Trophoblast cell (in vitro differentiated cells and primary cell): Measurements from ENCODE around the gene NFKBIB.

Experiments used
- DNase-seq, 2 donors: peaks; one replicate each; pipeline ENCODE4 v3.0.0-alpha.2; 2016
- H2AFZ ChIP-seq: 2 replicates; pipeline ENCODE4 v1.6.1; 2013; ENCODE audit warnings: low read length, moderate library complexity, mild to moderate bottlenecking; ENCODE audit not compliant: insufficient read depth, poor library complexity
- H2AK5ac ChIP-seq: 2 replicates; pipeline ENCODE4 v1.6.1; 2013; ENCODE audit warnings: mild to moderate bottlenecking, low read length
- H2BK120ac ChIP-seq: 2 replicates; pipeline ENCODE4 v1.6.1; 2013; ENCODE audit warnings: low read length, mild to moderate bottlenecking, moderate library complexity; ENCODE audit not compliant: insufficient read depth, poor library complexity
- H2BK12ac ChIP-seq: 2 replicates; pipeline ENCODE4 v1.6.1; 2013; ENCODE audit warnings: mild to moderate bottlenecking, low read length, moderate library complexity
- H2BK5ac ChIP-seq: 2 replicates; pipeline ENCODE4 v1.6.1; 2013; ENCODE audit warnings: low read length, low read depth, moderate library complexity, mild to moderate bottlenecking; ENCODE audit not compliant: poor library complexity
- H3K14ac ChIP-seq: 2 replicates; pipeline ENCODE4 v1.6.1; 2013; ENCODE audit warnings: mild to moderate bottlenecking, low read length
- H3K18ac ChIP-seq: 2 replicates; pipeline ENCODE4 v1.6.1; 2013; ENCODE audit warnings: mild to moderate bottlenecking, low read length
- H3K23ac ChIP-seq: 2 replicates; pipeline ENCODE4 v1.6.1; 2013; ENCODE audit warnings: low read length
- H3K27ac ChIP-seq: 2 replicates; pipeline ENCODE4 v1.5.1; 2013; ENCODE audit warnings: low read depth, mild to moderate bottlenecking, inconsistent platforms, low read length, moderate library complexity
- H3K27me3 ChIP-seq: 2 replicates; pipeline ENCODE4 v1.6.1; 2013; ENCODE audit warnings: inconsistent platforms, mild to moderate bottlenecking, low read length, moderate library complexity; ENCODE audit not compliant: insufficient read depth
- H3K36me3 ChIP-seq, 2 experiments: 1 replicate in 1 of 2; 2 replicates in 1 of 2; pipeline ENCODE4 v1.6.1; 2013; ENCODE audit warnings: low read length in 2 of 2, mild to moderate bottlenecking in 2 of 2, moderate library complexity in 1 of 2; ENCODE audit not compliant: insufficient read depth in 2 of 2, control insufficient read depth in 1 of 2
- H3K4ac ChIP-seq: 2 replicates; pipeline ENCODE4 v1.6.1; 2013; ENCODE audit warnings: low read depth, mild to moderate bottlenecking, low read length, moderate library complexity
- H3K4me1 ChIP-seq, 2 experiments: 1 replicate in 1 of 2; 2 replicates in 1 of 2; pipeline ENCODE4 v1.6.1; 2013; ENCODE audit warnings: low read length in 2 of 2, mild to moderate bottlenecking in 2 of 2, moderate library complexity in 1 of 2; ENCODE audit not compliant: insufficient read depth in 2 of 2, control insufficient read depth in 1 of 2
- H3K4me2 ChIP-seq: 2 replicates; pipeline ENCODE4 v1.6.1; 2013; ENCODE audit warnings: inconsistent platforms, mild to moderate bottlenecking, low read length, moderate library complexity
- H3K4me3 ChIP-seq: 2 replicates; pipeline ENCODE4 v1.5.1; 2013; ENCODE audit warnings: mild to moderate bottlenecking, low read depth, low read length, inconsistent platforms
- H3K79me1 ChIP-seq: one replicate; pipeline ENCODE4 v1.6.1; 2013; ENCODE audit warnings: low read length
- H3K79me2 ChIP-seq: 2 replicates; pipeline ENCODE4 v1.6.1; 2013; ENCODE audit warnings: low read length, mild to moderate bottlenecking; ENCODE audit not compliant: control insufficient read depth, insufficient read depth, poor library complexity
- H3K9ac ChIP-seq: 2 replicates; pipeline ENCODE4 v1.6.1; 2013; ENCODE audit warnings: mild to moderate bottlenecking, low read length
- H3K9me3 ChIP-seq: 2 replicates; pipeline ENCODE4 v1.6.1; 2013; ENCODE audit warnings: low read depth, mild to moderate bottlenecking, control low read depth, inconsistent platforms, low read length; ENCODE audit not compliant: insufficient read depth
- H4K12ac ChIP-seq: 2 replicates; pipeline ENCODE4 v1.6.1; 2013; ENCODE audit warnings: low read depth, mild to moderate bottlenecking, low read length, moderate library complexity
- H4K8ac ChIP-seq: 2 replicates; pipeline ENCODE4 v1.6.1; 2013; ENCODE audit warnings: low read depth, mild to moderate bottlenecking, low read length, moderate library complexity
- H4K91ac ChIP-seq: one replicate; pipeline ENCODE4 v1.6.1; 2013; ENCODE audit warnings: low read depth, mild to moderate bottlenecking, low read length, moderate library complexity
- WGBS: extraction: QIAGEN DNeasy Blood & Tissue Kit; methylation state at CpG from one replicate; pipeline ENCODE4 v1.1.7; 2013; ENCODE audit warnings: missing lambda C conversion rate; ENCODE audit not compliant: insufficient read length, insufficient coverage; ENCODE audit errors: extremely low coverage; 5-methylcytosine and 5-hydroxymethylcytosine counted together

The NFKBIB gene

GRCh38 chr19:38958301-38958700 lies 58.5 kb downstream of the NFKBIB start:
- no peak for DNase-seq
- H4K91ac ChIP-seq: no peak overlapping the region
- no peak overlapping the region for H3K4ac ChIP-seq
- H2BK120ac ChIP-seq: no peak overlapping the region
- no peak overlapping the region for H2BK5ac ChIP-seq
- no peak overlapping the region for H3K4me3 ChIP-seq
- no CpG with 5 or more reads among the region's 2 CpGs for WGBS
- H4K8ac ChIP-seq: no peak overlapping the region
- H3K27ac ChIP-seq: no peak overlapping the region
- H3K14ac ChIP-seq: no peak overlapping the region
- no peak overlapping the region for H3K9ac ChIP-seq
- H3K4me1 ChIP-seq: no peaks in the 10 kb centered on the region
- no peaks in the 10 kb centered on the region for H3K36me3 ChIP-seq
- no peaks in the 10 kb centered on the region for H3K79me2 ChIP-seq
- no peak overlapping the region for H4K12ac ChIP-seq
- H3K4me2 ChIP-seq: no peak overlapping the region
- H2BK12ac ChIP-seq: no peak overlapping the region
- H3K27me3 ChIP-seq: no peaks in the 10 kb centered on the region
- H2AFZ ChIP-seq: no peak overlapping the region
- no peaks in the 10 kb centered on the region for H3K79me1 ChIP-seq
- H3K23ac ChIP-seq: no peak overlapping the region
- no peak overlapping the region for H2AK5ac ChIP-seq
- H3K9me3 ChIP-seq: no peaks in the 10 kb centered on the region
- H3K18ac ChIP-seq: no peak overlapping the region
